ENCODE data around the gene FSD2. TPM values are rescaled to one million over a fixed set of nuclear protein-coding genes. Genes with fewer than 3 reads are reported as not detected.

FSD2 gene
- total RNA-seq (under 0.01 TPM), polyA plus RNA-seq (0.05 TPM)
- long read RNA-seq, donor 1: 0 reads
- long read RNA-seq, donor 2: 0 reads
- long read RNA-seq, donor 3: 0 reads
- long read RNA-seq, donor 4: 0 reads
- long read RNA-seq, donor 5: 0 reads
- long read RNA-seq, donor 6: 0 reads
- long read RNA-seq, donor 7: 0 reads
- long read RNA-seq, donor 8: 0 reads
- long read RNA-seq, donor 9: 0 reads
- long read RNA-seq, donor 10, partial matches to known transcripts: 0 of 14 reads
- long read RNA-seq, donor 10, other reads (novel, unspliced or antisense): 14 of 14 reads

GRCh38 chr15:82805994-82806406 is at the start of gene FSD2:
Gene FSD2 (minus strand): TSS chr15:82806069. CDS start chr15:82787390, 18,679 bp downstream.
- H3K4me3 ChIP-seq (ENCODE audit: low read length in 2 of 2): no peak within 1 kb of the TSS
- H3K9me3 ChIP-seq (ENCODE audit: control insufficient read depth in 2 of 2, insufficient read depth in 1 of 2, low read length in 1 of 2): no peaks in the 10 kb centered on the region
- DNase-seq (ENCODE audit: low read depth in 6 of 9, low spot score in 9 of 9): no peak
- H3K27ac ChIP-seq (ENCODE audit: low read depth in 1 of 2, low read length in 1 of 2): no peak within 1 kb of the TSS
- 71% methylated on average over 2 of the region's 2 CpGs for WGBS
- peaks cover 4 to 5% of the 10 kb centered on the region in 2 donors for H3K4me1 ChIP-seq (ENCODE audit: control insufficient read depth in 2 of 2, insufficient read depth in 2 of 2, low read length in 2 of 2)
- no peaks in the 10 kb centered on the region for H3K27me3 ChIP-seq (ENCODE audit: control insufficient read depth in 2 of 2, insufficient read depth in 1 of 2, low read length in 1 of 2)
- no peaks in the 10 kb centered on the region for H3K36me3 ChIP-seq (ENCODE audit: control insufficient read depth in 2 of 2, insufficient read depth in 2 of 2, low read length in 1 of 2)

- WGBS: 97% methylated on average over 21 of the region's 21 CpGs
- Histone ChIP-seq H3K27ac (ENCODE audit: low read depth in 1 of 2, low read length in 1 of 2) (no peak overlapping the region), H3K4me3 (ENCODE audit: low read length in 2 of 2) (no peak overlapping the region), H3K9me3 (ENCODE audit: control insufficient read depth in 2 of 2, insufficient read depth in 1 of 2, low read length in 1 of 2) (no peaks in the 10 kb centered on the region), H3K4me1 (ENCODE audit: control insufficient read depth in 2 of 2, insufficient read depth in 2 of 2, low read length in 2 of 2) (peaks cover 25 to 40% of the 10 kb centered on the region in 2 donors), H3K36me3 (ENCODE audit: control insufficient read depth in 2 of 2, insufficient read depth in 2 of 2, low read length in 1 of 2) (no peaks in the 10 kb centered on the region), H3K27me3 (ENCODE audit: control insufficient read depth in 2 of 2, insufficient read depth in 1 of 2, low read length in 1 of 2) (no peaks in the 10 kb centered on the region)
- no peak for DNase-seq (ENCODE audit: low read depth in 6 of 9, low spot score in 9 of 9)
Observed at GRCh38 chr15:82854554-82854953, 48.7 kb upstream of the FSD2 start.

DNA sequence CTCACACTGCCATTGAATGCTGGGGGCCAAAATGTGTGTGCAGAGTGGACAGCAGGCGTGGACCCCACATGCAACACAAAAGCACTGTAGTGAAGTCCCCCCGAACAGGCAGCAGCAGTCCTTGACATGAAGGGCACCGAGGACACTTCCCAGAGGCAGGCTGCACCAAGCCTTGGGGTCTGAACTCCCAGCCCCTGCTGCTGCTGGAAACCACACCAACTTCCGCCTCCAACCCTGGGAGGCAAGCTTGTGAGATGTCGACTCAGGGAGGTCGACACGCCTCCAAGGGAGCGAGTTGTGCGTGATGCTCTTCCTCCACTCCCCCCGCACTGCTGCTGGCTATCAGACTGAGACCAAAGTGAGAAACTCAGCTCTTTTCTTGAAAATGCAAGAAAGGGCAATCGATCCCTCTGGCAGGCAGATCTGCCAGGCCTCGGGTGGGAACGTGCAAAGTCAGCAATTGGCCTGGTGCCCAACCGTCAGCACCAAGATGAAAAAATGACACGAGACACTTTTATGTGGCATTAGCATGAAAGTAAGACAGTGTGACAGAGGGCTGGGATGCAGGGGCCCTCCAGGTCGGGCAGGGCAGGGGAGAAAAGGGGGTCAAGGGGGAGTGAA is 47.2 kb upstream of the FSD2 start:
- 26% methylated on average over 16 of the region's 16 CpGs for WGBS
- peak in 4 of 9 donors; percentile 19 to 68 (median 37) for DNase-seq (ENCODE audit: low read depth in 6 of 9, low spot score in 9 of 9)
- Histone ChIP-seq H3K9me3 (ENCODE audit: control insufficient read depth in 2 of 2, insufficient read depth in 1 of 2, low read length in 1 of 2) (no peaks in the 10 kb centered on the region), H3K36me3 (ENCODE audit: control insufficient read depth in 2 of 2, insufficient read depth in 2 of 2, low read length in 1 of 2) (no peaks in the 10 kb centered on the region), H3K4me1 (ENCODE audit: control insufficient read depth in 2 of 2, insufficient read depth in 2 of 2, low read length in 2 of 2) (peaks cover 26 to 43% of the 10 kb centered on the region in 2 donors), H3K4me3 (ENCODE audit: low read length in 2 of 2) (peak overlapping the region in 1 of 2 donors; percentile 17), H3K27ac (ENCODE audit: low read depth in 1 of 2, low read length in 1 of 2) (peak overlapping the region in 1 of 2 donors; percentile 55), H3K27me3 (ENCODE audit: control insufficient read depth in 2 of 2, insufficient read depth in 1 of 2, low read length in 1 of 2) (no peaks in the 10 kb centered on the region)

DNA sequence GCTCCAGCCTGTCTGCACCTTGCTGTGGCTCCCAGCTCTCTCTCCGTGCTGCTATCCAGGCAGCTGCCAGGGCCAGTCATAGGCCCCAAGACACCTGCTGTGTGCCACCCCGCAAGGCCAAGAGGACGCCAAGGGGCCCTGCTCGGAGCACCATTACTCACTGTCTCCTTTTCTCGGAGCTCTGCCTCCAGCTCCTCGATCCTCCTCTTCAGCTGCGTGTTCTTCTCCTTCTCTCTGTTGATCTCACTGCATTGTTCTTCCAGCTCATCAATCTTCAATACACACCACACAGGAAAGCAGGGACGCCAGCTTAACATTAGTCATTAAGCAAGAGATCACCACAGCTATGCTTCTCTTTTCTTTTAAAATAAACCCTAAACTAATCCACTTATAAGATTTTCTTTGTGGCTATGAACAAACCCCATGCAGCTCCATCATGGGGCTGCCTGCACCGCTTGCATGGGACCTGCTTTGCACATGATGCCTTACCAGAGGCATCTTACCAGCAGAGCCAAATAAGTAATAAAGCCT is 46.2 kb upstream of the FSD2 start:
- Histone ChIP-seq H3K27me3 (ENCODE audit: control insufficient read depth in 2 of 2, insufficient read depth in 1 of 2, low read length in 1 of 2) (no peaks in the 10 kb centered on the region), H3K4me1 (ENCODE audit: control insufficient read depth in 2 of 2, insufficient read depth in 2 of 2, low read length in 2 of 2) (peaks cover 26 to 43% of the 10 kb centered on the region in 2 donors), H3K4me3 (ENCODE audit: low read length in 2 of 2) (no peak overlapping the region), H3K9me3 (ENCODE audit: control insufficient read depth in 2 of 2, insufficient read depth in 1 of 2, low read length in 1 of 2) (no peaks in the 10 kb centered on the region), H3K36me3 (ENCODE audit: control insufficient read depth in 2 of 2, insufficient read depth in 2 of 2, low read length in 1 of 2) (no peaks in the 10 kb centered on the region), H3K27ac (ENCODE audit: low read depth in 1 of 2, low read length in 1 of 2) (no peak overlapping the region)
- no peak for DNase-seq (ENCODE audit: low read depth in 6 of 9, low spot score in 9 of 9)
- WGBS: 92% methylated on average over 9 of the region's 9 CpGs

DNA sequence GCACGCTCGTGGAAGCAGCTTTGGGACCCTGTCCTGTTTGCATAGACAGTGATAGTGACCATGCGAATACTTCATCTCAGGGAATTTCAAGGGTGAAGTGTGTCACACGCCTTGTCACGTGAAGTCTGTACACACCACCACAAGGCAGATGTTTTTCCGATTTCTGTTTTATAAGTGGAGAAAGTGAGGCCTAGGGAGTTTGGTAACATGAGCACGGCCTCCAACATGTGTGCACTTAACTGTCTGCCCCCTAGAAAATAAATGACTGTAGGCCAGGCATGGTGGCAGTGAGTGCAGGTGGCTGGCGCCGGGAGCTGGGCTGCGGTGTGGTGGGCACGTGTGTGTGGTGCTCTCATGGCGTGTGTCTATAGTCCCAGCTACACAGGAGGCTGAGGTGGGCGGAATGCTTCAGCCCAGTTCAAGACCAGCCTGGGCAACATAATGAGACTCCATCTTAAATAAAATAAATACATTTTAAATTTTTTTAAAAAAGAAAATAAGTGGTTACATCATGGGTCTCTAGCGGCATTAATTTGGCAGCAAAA is 45.5 kb upstream of the FSD2 start:
- Histone ChIP-seq H3K4me3 (ENCODE audit: low read length in 2 of 2) (no peak overlapping the region), H3K4me1 (ENCODE audit: control insufficient read depth in 2 of 2, insufficient read depth in 2 of 2, low read length in 2 of 2) (peaks cover 26 to 43% of the 10 kb centered on the region in 2 donors), H3K27ac (ENCODE audit: low read depth in 1 of 2, low read length in 1 of 2) (no peak overlapping the region), H3K27me3 (ENCODE audit: control insufficient read depth in 2 of 2, insufficient read depth in 1 of 2, low read length in 1 of 2) (no peaks in the 10 kb centered on the region), H3K9me3 (ENCODE audit: control insufficient read depth in 2 of 2, insufficient read depth in 1 of 2, low read length in 1 of 2) (no peaks in the 10 kb centered on the region), H3K36me3 (ENCODE audit: control insufficient read depth in 2 of 2, insufficient read depth in 2 of 2, low read length in 1 of 2) (no peaks in the 10 kb centered on the region)
- WGBS: 83% methylated on average over 14 of the region's 14 CpGs
- no peak for DNase-seq (ENCODE audit: low read depth in 6 of 9, low spot score in 9 of 9)

GRCh38 chr15:82850731-82851130 is 44.9 kb upstream of the FSD2 start:
- no peaks in the 10 kb centered on the region for H3K36me3 ChIP-seq (ENCODE audit: control insufficient read depth in 2 of 2, insufficient read depth in 2 of 2, low read length in 1 of 2)
- no peak overlapping the region for H3K27ac ChIP-seq (ENCODE audit: low read depth in 1 of 2, low read length in 1 of 2)
- no peaks in the 10 kb centered on the region for H3K9me3 ChIP-seq (ENCODE audit: control insufficient read depth in 2 of 2, insufficient read depth in 1 of 2, low read length in 1 of 2)
- H3K4me1 ChIP-seq (ENCODE audit: control insufficient read depth in 2 of 2, insufficient read depth in 2 of 2, low read length in 2 of 2): peaks cover 26 to 43% of the 10 kb centered on the region in 2 donors
- no peak overlapping the region for H3K4me3 ChIP-seq (ENCODE audit: low read length in 2 of 2)
- no peaks in the 10 kb centered on the region for H3K27me3 ChIP-seq (ENCODE audit: control insufficient read depth in 2 of 2, insufficient read depth in 1 of 2, low read length in 1 of 2)
- peak in 2 of 9 donors; percentile 16 to 26 for DNase-seq (ENCODE audit: low read depth in 6 of 9, low spot score in 9 of 9)
- 65% methylated on average over 7 of the region's 7 CpGs for WGBS

DNA sequence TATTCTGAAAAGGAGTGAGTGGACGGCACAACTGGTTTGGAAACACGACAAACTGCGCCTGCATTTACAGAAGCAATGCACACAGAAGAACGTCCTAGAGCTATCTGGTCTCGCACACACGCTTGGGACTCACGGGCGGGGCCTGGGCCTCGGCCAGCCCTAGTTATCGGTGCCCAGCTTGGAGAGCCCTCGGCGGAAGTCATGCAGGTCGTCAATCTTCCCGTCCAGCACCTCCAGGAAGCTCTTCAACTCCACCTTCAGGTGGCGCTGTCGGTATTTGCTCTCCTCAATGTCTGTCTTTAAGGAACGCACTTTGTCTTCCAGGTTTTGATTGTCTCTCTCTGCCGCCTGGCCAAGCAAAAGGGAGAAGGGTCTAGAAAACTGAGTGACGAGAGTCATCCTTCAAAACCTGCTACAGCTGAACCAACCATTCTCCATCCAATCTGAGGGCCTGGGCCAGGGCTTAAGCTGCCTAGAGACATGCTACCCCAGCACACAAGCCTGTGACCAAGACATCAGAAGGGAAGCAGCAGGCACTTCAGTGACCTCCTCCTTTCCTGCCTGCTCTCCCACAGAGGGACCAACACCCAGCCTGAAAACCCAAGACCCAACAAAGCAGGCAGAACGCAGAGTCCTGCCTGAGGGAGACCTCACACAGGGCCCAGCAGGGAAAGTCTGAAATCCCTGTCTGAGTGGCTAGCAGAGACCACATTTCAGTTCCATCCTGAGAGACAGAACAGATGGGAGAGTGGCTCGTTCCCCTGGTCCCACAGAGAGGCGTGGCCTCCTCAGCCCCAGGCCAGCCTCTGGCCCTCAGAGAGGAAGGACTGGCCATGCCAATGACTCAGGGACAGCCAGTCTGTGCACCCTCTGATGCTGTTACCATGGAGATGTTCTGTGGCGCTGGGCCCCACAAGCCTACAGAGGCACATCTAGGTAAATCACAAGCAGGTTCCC is 44.0 kb upstream of the FSD2 start:
- no peaks in the 10 kb centered on the region for H3K9me3 ChIP-seq (ENCODE audit: control insufficient read depth in 2 of 2, insufficient read depth in 1 of 2, low read length in 1 of 2)
- peaks cover 29 to 44% of the 10 kb centered on the region in 2 donors for H3K4me1 ChIP-seq (ENCODE audit: control insufficient read depth in 2 of 2, insufficient read depth in 2 of 2, low read length in 2 of 2)
- H3K27ac ChIP-seq (ENCODE audit: low read depth in 1 of 2, low read length in 1 of 2): peak overlapping the region in 1 of 2 donors; percentile 61
- H3K4me3 ChIP-seq (ENCODE audit: low read length in 2 of 2): no peak overlapping the region
- H3K36me3 ChIP-seq (ENCODE audit: control insufficient read depth in 2 of 2, insufficient read depth in 2 of 2, low read length in 1 of 2): no peaks in the 10 kb centered on the region
- H3K27me3 ChIP-seq (ENCODE audit: control insufficient read depth in 2 of 2, insufficient read depth in 1 of 2, low read length in 1 of 2): no peaks in the 10 kb centered on the region
- WGBS: 37% methylated on average over 23 of the region's 23 CpGs
- DNase-seq (ENCODE audit: low read depth in 6 of 9, low spot score in 9 of 9): peak; percentile 49 to 91 (median 77)

DNA sequence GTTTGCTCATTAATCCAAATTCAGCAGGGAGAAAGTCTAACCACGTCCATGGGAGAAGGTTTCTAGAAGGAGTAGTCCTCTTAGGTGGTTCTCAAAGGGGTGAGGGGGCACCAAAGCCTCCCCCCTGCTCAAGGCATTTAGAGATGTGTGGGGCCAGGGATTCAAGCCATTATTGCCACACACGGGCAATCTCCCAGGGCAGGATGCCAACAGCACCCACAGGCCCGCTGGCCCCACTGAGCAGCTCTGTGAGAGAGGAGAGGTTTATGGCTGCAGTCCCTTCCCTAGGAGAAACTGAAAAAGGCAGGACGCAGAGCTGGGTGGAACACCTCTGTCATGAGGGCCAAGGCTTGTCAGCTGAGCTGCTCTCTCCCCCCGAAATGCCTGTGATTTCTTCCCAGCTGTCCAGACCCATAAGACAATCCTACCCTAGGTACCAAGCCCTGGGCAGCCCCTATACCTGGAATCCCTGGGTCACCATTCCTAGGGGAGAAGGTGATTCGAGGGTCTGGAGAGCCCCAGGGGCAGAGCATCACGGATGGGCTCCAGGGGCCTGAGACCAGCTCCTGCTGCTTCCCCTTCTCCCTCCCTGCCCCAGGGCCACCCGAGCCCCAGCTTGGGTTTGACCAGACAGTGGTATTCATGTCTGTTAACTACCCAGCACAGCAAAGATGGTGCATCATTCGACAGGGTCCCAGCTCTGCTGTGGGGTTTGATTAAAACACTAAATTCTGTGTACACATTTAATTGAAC is 42.5 kb upstream of the FSD2 start:
- Histone ChIP-seq H3K4me3 (ENCODE audit: low read length in 2 of 2) (no peak overlapping the region), H3K4me1 (ENCODE audit: control insufficient read depth in 2 of 2, insufficient read depth in 2 of 2, low read length in 2 of 2) (peaks cover 29 to 41% of the 10 kb centered on the region in 2 donors), H3K9me3 (ENCODE audit: control insufficient read depth in 2 of 2, insufficient read depth in 1 of 2, low read length in 1 of 2) (no peaks in the 10 kb centered on the region), H3K27ac (ENCODE audit: low read depth in 1 of 2, low read length in 1 of 2) (no peak overlapping the region), H3K36me3 (ENCODE audit: control insufficient read depth in 2 of 2, insufficient read depth in 2 of 2, low read length in 1 of 2) (no peaks in the 10 kb centered on the region), H3K27me3 (ENCODE audit: control insufficient read depth in 2 of 2, insufficient read depth in 1 of 2, low read length in 1 of 2) (no peaks in the 10 kb centered on the region)
- DNase-seq (ENCODE audit: low read depth in 6 of 9, low spot score in 9 of 9): no peak
- 87% methylated on average over 9 of the region's 9 CpGs for WGBS

All from thymus (tissue), 14 donors.